ENCODE results near the gene PTPRK.

GRCh38 chr6:128410584-128410983 lies 109.8 kb downstream of the PTPRK start:
- TF ChIP-seq CTCF (IDR thresholded peaks at IDR 0.05) (no peak), POLR2A (IDR thresholded peaks at IDR 0.05) (no peak)
